A673 (cell line): ENCODE results near the gene IFT74.

Experiments used
- EZH2 ChIP-seq: fragments of 200-600 bp; sonication (generic); IDR thresholded peaks from 2 replicates; pipeline ENCODE4 v1.6.1; 2017; ENCODE audit warnings: borderline replicate concordance, low read depth, mild to moderate bottlenecking, mixed read lengths, antibody characterized with exemption, low read length; ENCODE audit not compliant: poor library complexity, severe bottlenecking
- TF ChIP-seq, protein P1 (sequence below): fragments of 300-800, 200-600 bp; sonication (generic); conservative IDR thresholded peaks from 2 replicates; pipeline ENCODE4 v1.5.1; 2017; ENCODE audit warnings: low read depth, mild to moderate bottlenecking, antibody characterized with exemption, low read length, moderate library complexity, mixed read lengths

DNA sequence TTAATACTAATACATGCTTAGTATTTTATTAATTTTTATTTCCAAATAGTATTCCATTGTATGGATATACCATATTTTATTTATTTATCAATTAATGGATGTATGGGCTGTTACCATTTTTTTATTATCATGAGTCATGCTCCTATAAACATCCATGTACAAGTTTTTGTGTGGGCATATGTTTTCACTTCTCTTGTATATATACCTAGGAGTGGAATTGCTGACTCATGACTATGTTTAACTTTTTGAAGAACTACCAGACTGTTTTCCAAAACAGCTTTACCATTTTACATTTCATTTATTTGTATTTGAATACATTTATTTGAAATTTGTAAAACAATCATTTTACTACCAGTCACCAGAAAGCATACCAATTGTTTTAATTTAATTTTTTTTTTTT is 63.4 kb downstream of the IFT74 start:
- no peak for TF ChIP-seq EZH2
- TF ChIP-seq, protein P1, sequence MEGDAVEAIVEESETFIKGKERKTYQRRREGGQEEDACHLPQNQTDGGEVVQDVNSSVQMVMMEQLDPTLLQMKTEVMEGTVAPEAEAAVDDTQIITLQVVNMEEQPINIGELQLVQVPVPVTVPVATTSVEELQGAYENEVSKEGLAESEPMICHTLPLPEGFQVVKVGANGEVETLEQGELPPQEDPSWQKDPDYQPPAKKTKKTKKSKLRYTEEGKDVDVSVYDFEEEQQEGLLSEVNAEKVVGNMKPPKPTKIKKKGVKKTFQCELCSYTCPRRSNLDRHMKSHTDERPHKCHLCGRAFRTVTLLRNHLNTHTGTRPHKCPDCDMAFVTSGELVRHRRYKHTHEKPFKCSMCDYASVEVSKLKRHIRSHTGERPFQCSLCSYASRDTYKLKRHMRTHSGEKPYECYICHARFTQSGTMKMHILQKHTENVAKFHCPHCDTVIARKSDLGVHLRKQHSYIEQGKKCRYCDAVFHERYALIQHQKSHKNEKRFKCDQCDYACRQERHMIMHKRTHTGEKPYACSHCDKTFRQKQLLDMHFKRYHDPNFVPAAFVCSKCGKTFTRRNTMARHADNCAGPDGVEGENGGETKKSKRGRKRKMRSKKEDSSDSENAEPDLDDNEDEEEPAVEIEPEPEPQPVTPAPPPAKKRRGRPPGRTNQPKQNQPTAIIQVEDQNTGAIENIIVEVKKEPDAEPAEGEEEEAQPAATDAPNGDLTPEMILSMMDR = no peak
